Putamen (tissue), 1 donor: ENCODE measurements around the gene FEZF1.

Experiments used
- DNase-seq: peaks from one replicate; pipeline ENCODE4 v3.0.0-alpha.2; 2016; ENCODE audit warnings: low spot score

FEZF1 gene

DNA sequence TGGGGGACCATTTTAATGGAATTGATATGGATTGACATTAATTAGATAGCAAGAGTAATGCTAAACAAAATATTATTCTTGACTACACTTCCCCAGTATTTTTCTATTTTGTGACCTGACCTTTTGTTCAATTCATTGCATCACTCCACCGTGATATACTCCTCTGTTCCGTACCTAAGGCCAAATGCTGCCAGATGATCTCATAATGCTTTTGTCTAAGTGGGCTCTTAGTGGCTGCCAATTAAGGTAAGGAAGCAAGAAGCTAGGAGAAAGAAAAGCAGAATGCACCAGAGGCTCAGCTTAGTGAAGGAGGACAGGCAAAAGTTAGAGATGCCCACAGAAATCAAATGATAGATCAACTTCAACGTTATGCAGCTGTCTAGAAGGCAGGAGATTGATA lies 36.4 kb downstream of the FEZF1 start:
- no peak for DNase-seq

DNA sequence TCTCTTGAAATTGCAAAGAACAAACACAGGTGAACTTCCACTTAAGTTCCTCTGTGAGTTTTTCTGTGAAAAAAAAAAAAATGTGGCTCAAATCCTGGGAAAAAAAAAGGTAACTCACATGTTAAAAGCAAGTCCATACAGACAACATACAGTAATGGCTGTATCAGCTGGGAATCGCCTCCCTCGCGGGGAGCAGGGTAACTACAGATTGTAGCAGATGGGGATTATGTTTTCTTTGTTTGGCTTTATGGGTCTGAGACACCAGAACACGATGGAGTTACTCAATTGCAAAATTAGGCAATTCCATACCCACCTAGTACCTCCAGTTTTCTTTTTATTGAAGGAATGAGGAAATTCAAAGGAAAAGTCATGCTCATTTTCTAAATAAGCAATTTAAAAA lies 42.3 kb downstream of the FEZF1 start:
- DNase-seq, result no peak

DNA sequence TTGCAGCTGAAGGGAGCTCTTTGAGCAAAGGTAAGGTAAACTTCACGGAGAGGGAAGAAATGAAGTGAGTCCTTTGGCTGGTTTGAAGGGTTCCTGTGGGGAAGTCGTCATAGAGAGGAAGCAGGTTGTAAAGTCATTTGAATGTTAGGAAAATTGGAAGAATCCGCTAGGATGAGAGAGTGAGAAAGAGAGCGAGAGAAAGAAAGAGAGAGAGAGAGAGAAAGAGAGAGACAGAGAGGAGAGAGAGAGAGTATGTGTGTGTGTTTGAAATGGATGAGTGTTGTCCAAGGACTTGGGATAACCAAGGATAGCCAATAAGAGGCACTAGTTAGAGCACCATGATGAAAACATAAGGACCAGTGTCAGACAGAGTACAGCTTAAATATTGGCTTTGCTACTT lies 43.1 kb downstream of the FEZF1 start:
- DNase-seq, result no peak

DNA sequence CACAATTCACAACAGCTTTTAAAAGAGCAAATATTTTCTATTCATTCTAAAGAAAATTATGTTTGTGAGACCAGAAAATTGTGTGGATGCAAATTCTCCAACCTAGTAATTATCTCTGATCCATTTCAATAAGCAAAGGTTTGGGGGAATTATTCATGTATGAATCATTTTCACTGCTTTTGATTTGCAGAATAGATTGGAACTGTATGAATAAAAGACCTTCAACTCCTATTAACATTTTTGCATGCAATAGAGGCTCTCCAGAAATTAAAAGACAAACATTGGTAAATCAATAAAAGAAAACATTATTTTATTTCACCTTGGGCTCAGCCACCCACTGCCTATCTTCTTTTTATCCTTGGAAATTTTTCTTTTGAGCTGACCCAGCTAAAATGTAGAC lies 43.5 kb downstream of the FEZF1 start:
- no peak for DNase-seq

DNA sequence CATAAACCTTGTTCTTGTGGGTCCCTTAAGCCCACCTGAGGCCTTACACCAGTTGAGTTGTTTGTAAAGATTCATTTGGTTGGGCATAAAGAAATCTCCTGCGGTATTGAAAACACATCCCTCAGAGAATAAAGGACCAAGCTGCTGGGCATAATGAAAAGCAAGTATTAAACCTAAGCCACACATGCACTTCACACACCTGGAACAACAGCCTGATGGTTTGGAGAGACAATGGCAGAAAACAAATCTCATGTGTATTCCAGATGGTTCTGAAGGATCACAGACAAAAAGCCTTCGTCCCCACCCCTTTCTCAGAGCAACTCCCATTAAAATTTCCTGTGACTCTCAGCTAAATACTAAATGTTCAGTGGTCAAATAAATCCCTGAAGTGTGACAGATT lies 44.2 kb downstream of the FEZF1 start:
- DNase-seq, result no peak

DNA sequence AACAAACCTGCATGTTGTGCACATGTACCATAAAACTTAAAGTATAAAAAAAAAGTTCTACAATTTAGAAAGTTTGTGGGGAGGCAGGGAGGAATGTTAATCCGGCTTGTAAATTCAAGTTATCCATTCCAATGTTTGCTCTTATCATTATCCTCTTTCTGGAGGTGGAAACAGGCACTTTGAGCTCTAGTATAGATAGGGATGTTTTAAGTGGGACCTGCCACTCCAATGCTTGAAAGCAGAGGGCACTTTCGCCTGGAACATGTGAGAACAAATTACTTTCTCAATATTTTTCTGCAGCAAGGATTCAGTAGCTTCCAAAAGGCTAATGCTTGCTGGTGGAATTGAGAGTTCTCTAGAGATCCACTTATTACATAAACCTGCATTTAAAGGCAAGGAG lies 45.6 kb downstream of the FEZF1 start:
- no peak for DNase-seq

DNA sequence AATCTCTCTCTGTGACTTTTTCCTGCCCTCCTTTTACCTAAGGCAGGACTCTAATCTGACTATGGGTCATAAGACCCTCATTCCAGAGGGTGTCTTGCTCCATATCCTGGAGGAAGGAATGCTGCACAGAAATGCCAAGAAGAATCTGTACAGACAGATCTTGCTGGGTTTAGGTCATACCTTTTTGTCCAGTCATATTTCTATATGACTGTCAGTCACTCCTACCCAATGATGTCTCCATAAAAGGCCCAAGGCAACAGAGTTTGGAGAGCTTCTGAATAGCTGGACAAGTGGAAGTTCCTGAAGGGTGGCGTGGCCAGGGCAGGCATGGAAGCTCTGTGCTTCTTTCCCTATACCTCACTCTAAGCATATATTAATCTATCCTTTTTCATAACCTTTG lies 47.5 kb downstream of the FEZF1 start:
- DNase-seq, result no peak

DNA sequence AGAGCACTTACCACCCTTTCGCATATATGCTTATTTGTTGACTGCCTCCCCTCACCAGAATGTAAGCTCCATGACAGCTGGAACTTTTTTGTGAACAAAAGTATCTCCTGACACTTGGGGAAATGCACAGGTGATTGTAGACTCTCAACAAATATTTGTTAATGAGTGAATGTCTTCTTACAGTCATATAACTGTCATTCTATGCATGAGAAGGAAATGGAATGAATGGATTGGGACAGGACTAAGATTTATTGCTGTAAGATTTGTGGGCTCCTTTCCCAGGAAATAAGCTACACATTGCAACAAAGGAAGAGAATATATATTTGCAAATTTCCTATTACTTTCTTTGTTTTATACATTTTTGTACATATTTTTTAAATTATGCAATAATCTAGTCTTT lies 48.5 kb downstream of the FEZF1 start:
- no peak for DNase-seq

DNA sequence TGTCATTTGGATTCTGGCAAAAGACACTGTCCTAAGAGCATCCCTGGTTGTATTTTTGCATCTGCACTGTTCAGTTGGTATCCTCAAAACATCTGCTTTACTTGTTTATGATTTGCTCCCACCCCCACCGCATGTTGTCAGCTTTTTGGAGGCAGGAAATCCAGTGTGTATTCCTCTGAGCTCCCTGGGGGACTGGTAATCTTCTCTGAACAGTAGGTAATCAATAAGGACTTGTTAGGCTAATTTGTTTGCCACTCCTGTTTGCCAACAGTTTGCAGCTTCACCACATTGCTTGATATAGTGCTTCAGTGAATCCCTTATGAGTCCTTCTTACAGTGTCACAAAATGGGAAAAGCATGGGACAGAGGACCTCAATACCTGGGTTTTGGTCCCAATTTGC lies 49.1 kb downstream of the FEZF1 start:
- DNase-seq, result no peak
